HT1080 (cell line): ENCODE data around the gene BNIP5. TPM values are rescaled to one million over a fixed set of nuclear protein-coding genes. Genes with fewer than 3 reads are reported as not detected.

Experiments
- DNase-seq: peaks from one replicate; pipeline ENCODE4 v3.0.0-alpha.2; 2015; ENCODE audit warnings: low read depth
- total RNA-seq: library from RNA; depleted of rRNA; stranded (reverse); fragments of >200 nt; shearing (Covaris generic); gene quantifications from 2 replicates; pipeline ENCODE4 v1.2.3, GENCODE V29; 2014

Gene BNIP5
- total RNA-seq, 1 experiment from 2014 or later = not detected

GRCh38 chr6:36326356-36326995 is 10.2 kb downstream of the BNIP5 start:
- no peak for DNase-seq

- DNase-seq = no peak
Observed at GRCh38 chr6:36324715-36325114, 12.0 kb downstream of the BNIP5 start.

DNA sequence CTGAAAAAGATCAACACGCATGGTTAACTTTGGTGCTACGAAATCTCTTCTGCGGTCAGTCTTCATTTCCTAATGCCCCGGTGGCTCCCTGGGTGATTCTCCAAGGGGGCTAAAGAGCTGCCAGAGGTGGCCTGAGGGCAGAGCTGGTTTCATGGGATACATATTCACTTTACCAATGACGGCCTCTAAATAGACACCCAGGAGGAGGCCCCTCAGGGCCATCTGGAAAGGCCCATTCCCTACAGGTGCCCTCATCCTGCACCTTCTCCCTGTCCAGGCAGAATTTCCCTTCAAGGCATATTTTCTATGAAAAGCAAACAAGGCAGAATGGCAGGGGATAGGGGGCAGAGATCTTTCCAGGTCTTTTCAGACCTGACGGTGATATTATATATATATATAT is 12.5 kb downstream of the BNIP5 start:
- DNase-seq = no peak

GRCh38 chr6:36323062-36323461 is 13.6 kb downstream of the BNIP5 start:
- no peak for DNase-seq

GRCh38 chr6:36322591-36322990 is 14.1 kb downstream of the BNIP5 start:
- no peak for DNase-seq

GRCh38 chr6:36320475-36320874 is 16.2 kb downstream of the BNIP5 start:
- DNase-seq = peak; percentile 8

GRCh38 chr6:36319821-36320220 is 16.9 kb downstream of the BNIP5 start:
- no peak for DNase-seq

GRCh38 chr6:36319436-36319762 is 17.3 kb downstream of the BNIP5 start:
- DNase-seq = no peak

DNA sequence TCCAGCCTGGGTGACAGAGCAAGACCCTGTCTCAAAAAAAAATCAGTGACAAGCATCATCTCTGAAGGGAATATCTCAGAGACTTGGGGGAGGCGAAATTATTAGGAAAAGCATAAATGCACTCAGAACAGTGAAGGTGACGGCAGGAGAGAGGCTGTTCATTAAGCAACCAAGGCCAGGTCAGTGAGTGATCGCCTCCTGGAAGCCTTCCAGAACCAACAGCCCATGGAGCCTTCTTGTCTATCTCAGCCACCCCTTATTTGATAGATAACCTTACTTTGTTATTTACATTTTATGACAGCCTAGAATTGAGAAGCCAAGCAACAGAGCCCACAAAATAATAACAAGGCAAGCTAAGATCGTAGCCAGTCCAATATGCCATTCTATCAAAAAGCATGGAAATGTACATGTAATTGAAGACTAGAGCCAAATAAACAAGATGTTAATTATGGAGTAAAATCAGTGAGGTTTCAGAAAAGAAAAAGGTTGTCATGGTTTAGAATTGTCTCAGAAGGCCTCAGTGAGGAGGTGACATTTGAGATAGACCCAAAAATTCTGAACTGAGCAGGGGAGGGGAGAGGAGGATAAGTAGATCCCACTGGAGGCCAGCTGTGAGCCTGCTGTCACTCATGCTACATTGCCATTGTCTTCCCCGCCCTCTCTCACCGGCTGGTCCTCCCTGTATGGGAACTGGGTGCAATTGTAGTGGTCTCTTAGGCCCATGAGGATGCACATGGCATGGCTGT is 17.8 kb downstream of the BNIP5 start:
- no peak for DNase-seq

DNA sequence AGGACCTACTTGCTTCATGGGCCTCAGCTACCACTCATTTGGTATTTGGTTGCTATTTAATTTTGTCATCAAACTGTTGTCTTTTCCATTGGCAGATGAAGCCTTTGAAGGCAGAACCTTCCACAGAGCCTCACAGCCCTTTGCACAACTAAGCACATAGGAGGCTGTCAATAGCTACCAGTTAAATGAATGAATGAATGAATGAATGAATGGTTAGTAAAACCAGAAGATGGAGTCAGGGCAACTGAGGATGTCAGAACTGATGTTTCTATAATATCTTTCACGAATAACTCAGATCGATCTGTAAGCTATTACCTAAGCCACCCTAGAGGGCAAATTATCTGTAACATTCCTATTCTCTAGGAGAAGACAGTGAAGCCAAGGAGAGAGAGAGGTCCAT is 19.1 kb downstream of the BNIP5 start:
- DNase-seq = no peak

DNA sequence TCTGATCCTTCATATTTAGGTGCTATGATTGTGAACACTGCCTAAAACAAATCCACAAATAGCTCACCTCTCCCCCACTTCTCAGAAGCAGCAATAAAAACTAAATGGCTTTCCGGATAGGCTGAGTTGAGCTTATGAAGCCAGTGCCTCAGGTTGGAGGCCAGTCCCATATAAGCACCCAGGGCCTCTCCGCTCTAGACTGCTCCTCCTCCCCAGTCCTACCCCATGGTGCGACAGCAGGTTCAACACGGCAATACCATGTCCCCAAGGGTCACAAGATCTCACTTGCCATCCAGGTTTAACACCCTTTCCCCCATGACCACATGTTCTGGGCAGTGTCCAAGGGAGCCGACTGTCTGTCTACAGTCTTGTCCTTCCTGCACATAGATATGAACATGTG is 20.8 kb downstream of the BNIP5 start:
- no peak for DNase-seq

GRCh38 chr6:36314221-36315014 is 22.3 kb downstream of the BNIP5 start:
- peak; percentile 17 for DNase-seq

DNA sequence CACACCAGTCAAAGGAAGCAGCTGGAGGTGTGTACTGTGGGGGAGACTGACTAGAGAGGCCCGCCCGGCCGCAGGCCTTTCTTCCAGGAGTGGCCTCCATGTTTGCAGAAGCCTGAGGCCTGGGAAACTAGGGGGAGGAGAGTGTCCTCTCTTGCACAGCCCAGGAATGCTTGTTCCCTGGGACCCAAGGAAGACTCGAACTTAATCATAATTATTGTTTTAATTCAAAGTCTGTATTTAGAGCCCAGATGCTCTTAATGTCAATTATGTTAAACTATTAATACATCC is 23.1 kb downstream of the BNIP5 start:
- DNase-seq = no peak

DNA sequence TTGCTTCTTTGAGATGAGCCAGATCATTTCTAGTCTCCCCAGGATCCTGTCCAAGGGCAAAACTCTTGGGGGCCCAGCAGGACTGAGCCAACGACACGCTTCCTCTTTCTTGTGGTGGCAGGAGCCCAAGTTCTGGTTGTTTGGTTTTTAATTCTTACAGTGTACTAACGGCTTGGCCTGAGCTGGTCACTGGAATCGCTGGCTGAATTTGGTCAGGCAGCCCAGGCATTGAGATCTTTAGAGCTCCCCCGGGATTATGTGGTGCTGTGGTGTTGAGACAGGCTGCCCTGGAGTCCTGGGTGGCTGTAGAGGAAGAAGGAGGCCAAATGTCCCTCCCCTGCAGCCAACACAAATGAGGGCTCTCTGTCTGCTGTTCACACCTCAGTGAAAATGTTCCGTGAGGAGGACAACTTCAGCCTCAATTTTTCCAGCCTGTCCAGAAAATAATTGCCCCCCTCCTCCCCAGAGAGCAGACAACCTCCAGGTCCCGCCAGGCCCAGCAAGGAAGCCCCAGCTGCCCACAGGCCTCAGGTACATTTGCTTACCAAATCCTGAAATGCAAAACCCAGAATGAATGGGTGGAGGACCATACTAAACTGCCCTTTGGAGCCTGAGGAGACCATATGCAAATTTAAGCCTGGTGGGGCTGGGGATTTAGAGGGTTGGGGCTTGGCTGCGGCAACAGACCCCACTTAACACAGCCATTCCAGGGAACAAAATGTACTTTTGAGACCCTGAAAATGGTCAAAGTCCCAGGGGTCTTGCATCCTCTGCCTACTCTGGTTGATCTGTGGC is 23.6 kb downstream of the BNIP5 start:
- DNase-seq = no peak

GRCh38 chr6:36309900-36310299 is 26.8 kb downstream of the BNIP5 start:
- DNase-seq = no peak

DNA sequence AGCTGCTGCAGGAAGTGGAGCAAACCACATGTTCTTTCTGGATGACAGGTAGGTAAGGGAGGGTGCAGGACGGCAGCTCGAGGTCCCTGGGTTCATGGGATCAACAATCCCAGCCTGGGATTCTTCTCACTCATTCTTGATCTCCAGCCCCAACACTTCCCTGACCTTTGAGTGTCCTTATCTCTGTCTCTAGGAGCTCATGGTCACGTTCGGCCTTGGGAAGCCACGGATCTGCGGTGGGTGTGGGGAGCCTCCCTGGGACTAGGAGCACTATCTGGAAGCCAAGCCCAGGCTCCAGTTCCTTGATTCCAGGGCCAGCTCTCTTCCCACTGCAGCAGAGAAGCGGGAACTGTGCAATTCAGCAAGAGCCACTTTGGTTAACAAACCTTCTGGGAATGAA is 27.5 kb downstream of the BNIP5 start:
- no peak for DNase-seq

- no peak for DNase-seq
Observed at GRCh38 chr6:36308514-36308913, 28.2 kb downstream of the BNIP5 start.

- no peak for DNase-seq
Observed at GRCh38 chr6:36306375-36306774, 30.3 kb downstream of the BNIP5 start.

GRCh38 chr6:36305885-36306284 is 30.8 kb downstream of the BNIP5 start:
- no peak for DNase-seq

DNA sequence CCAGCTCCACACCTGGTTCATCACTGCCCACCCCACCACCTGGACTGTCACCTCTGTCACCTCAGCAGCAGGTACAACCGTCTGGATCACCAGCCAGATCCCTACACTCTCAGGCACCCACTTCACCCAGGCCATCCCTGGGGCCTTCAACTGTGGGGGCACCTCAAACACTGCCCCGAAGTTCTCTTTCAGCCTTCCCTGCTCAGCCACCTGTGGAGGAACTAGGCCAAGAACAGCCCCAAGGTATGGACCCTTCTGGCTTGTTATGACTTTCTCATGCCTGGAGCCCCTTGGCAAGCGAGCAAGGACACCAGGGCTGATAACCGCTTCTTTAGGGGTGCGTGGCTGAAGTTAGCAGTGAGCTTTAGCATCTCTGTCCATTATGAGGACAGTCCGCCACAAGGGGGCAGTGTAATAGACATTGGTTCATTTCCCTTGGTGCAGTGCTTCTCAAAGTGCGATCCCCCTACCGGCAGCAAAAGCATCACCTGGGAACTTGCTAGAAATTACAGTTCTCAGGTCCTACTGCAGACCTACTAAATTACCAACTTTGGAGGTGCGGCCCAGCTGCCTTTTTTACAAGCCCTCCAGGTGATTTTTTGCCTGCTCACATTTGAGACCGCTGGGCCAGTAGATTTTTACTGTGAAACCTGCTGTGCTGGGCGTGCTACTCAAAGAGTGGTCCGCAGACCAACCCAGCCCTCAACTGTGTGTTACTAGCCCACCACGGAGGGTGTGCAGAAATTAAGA is 34.3 kb downstream of the BNIP5 start:
- peak; percentile 70 for DNase-seq

DNA sequence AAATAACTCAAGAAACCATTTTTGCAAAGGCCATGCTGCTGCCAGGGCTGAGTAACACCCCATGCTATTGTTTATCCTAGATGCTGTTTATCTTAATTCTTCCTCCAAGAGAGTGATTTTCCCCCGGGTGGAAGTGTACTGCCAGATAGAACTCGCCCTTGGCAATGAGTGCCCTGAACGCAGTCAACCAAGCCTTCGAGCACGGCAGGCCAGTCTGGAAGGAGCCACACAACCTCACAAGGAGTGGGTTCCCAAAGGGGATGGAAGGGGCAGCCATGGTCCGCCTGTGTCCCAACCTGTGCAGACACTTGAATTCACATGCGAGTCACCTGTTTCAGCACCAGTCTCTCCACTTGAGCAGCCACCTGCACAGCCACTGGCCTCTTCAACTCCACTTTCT is 34.9 kb downstream of the BNIP5 start:
- no peak for DNase-seq
